GM18499 (cell line): ENCODE measurements around the gene RAB42.
A peak's percentile ranks its signal among the peaks of the same experiment; 100 is the strongest.
"Not testable (repeated sequence)": the region's sequence is repeated elsewhere in the genome, so short reads cannot be mapped to it uniquely, and the experiment has no call there.

Source experiments
- ATAC-seq: cut with Tn5 transposase; IDR thresholded peaks from one replicate; pipeline ENCODE4 v1.9.1; 2021; ENCODE audit warnings: moderate number of reproducible peaks; ENCODE audit not compliant: insufficient read depth, unreplicated experiment

Gene RAB42

GRCh38 chr1:28591708-28592320 is at the start of gene RAB42:
Gene RAB42, plus strand, starts transcription at chr1:28592265. Its CDS starts 247 bp downstream, at chr1:28592512.
- ATAC-seq: no peak

GRCh38 chr1:28545246-28545628 is 46.8 kb upstream of the RAB42 start:
- no peak for ATAC-seq

GRCh38 chr1:28548318-28548717 is 43.7 kb upstream of the RAB42 start:
- ATAC-seq: no peak

- ATAC-seq: no peak
Measured at GRCh38 chr1:28551381-28551780, 40.7 kb upstream of the RAB42 start.

GRCh38 chr1:28552758-28553663 is 39.1 kb upstream of the RAB42 start, which contains the start of gene TRNAU1AP:
Gene TRNAU1AP, plus strand, starts transcription at chr1:28553085. Its CDS starts 26 bp downstream, at chr1:28553111.
- peak; percentile 80 for ATAC-seq

GRCh38 chr1:28560886-28561285 is 31.2 kb upstream of the RAB42 start:
- no peak for ATAC-seq

GRCh38 chr1:28564310-28564709 is 27.8 kb upstream of the RAB42 start:
- ATAC-seq: no peak

- ATAC-seq: no peak
Measured at GRCh38 chr1:28565040-28565439, 27.0 kb upstream of the RAB42 start.

GRCh38 chr1:28565726-28566125 is 26.3 kb upstream of the RAB42 start:
- no peak for ATAC-seq

GRCh38 chr1:28566931-28567330 is 25.1 kb upstream of the RAB42 start:
- no peak for ATAC-seq

GRCh38 chr1:28571911-28572310 is 20.2 kb upstream of the RAB42 start:
- no peak for ATAC-seq

- not testable (repeated sequence) for ATAC-seq
Measured at GRCh38 chr1:28572891-28573290, 19.2 kb upstream of the RAB42 start.

GRCh38 chr1:28573564-28573963 is 18.5 kb upstream of the RAB42 start:
- no peak for ATAC-seq

- ATAC-seq: no peak
Measured at GRCh38 chr1:28577052-28577678, 14.9 kb upstream of the RAB42 start.

GRCh38 chr1:28577738-28578536 is 14.1 kb upstream of the RAB42 start:
- ATAC-seq: no peak

- no peak for ATAC-seq
Measured at GRCh38 chr1:28578696-28579218, 13.3 kb upstream of the RAB42 start.

GRCh38 chr1:28579401-28579800 is 12.7 kb upstream of the RAB42 start:
- ATAC-seq: no peak

GRCh38 chr1:28580722-28581530 is 11.1 kb upstream of the RAB42 start:
- peak; percentile 9 for ATAC-seq

GRCh38 chr1:28581531-28582247 is 10.4 kb upstream of the RAB42 start:
- peak; percentile 50 for ATAC-seq
